Hematopoietic multipotent progenitor cell treated with erythropoietin and hydrocortisone succinate and interleukin-3 and kit ligand, for 15 days (in vitro differentiated cells): ENCODE measurements around the gene OAF.
"Not testable (repeated sequence)": the region's sequence is repeated elsewhere in the genome, so short reads cannot be mapped to it uniquely, and the experiment has no call there.

Experiments used
- DNase-seq: peaks from one replicate; pipeline ENCODE4 v3.0.0-alpha.2; 2015; ENCODE audit warnings: low spot score

OAF gene

DNA sequence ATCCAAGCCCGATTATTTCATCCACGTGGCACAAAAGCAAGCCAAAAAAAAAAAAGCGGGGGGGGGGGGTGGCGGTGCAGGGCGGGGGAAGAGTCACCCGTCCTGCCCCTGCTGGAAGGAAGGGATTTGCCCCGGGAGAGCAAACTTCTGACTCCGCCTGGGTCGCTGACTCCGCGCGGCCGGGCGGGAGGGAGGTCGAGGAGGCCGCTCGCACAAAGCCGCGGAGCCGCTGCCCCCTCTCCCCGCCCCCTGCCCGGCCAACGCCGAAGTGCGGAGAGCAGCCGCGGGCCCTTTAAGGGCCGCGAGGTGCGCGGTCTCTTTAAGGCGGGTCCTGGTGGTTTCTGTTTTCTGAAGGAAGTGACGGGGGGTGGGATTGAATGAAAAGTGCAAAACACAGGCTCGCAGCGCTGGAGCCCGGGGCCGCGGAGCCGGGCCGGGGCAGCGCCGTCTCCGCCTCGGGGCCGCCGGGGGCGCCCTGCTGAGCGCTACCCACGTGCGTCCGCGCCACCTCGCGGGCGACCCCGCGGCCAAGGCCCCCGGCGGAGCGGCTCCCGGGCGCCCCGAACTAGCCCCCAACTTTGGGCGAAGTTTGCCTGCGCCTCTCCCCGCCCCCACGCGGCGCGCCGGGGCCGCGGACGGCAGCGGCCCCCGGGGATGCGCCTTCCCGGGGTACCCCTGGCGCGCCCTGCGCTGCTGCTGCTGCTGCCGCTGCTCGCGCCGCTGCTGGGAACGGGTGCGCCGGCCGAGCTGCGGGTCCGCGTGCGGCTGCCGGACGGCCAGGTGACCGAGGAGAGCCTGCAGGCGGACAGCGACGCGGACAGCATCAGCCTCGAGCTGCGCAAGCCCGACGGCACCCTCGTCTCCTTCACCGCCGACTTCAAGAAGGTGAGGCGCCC is at the start of gene OAF:
Gene OAF (plus strand): TSS at position 407 of the 896 bp plus-strand sequence. CDS start 248 bp downstream, at position 655.
- no peak for DNase-seq

DNA sequence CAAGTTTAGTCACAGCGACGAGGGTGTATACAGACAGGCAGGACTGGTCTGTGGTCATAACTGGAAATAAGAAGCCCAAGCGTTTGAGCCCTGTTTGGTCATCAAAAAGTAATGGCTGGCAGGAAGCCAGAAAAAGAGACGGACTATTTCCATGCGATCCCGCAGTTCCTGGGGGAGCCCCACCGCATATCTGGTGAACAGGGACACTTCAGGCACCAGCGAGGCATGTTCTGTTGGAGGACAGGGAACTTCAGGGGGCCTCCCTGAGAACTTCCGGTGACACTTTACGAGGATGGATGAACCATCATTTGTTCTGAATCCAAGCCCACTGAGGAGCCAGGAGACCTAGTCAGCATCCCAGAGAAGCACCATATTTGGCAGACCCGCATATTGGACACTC is 43.2 kb upstream of the OAF start:
- no peak for DNase-seq

DNA sequence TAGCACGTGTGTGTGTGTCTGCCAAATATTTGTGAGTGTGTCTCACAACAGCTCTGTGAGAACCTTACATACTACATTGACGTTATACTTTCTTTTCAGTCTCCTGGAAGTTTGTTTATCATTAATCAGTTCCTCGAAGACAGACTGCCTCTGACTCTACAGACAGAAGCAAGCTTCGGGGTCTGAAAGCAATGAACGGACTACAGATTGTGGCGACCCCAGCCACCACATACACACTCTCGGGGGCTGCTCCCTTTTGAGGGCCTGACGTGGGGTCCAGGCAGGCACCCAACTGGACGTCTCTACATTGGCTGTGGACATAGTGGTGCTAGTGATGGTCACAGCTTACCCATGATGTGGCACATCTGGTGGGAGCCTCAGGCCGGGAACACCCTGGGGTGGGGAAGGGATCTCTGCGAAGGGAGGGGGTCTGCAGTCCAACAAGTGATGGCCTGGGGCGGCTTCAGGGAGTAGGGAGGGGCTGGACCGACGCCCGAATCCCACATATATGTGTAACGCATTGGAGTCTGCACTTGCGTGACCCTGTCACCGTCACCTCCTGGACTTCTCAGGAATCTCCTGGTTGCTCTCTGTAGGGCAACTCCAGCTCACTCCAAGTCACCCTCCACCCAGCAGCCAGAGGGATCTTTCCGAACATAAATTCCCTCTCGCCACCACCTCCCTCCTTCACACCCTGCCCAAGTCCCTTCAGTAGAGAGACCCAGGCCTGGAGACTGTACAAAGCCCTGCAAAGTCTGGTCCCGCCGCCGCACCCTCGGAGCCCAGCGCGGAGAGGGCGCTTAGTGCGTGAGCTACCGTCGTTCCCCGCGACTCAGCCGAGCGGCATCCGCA is 42.5 kb upstream of the OAF start:
- no peak for DNase-seq

DNA sequence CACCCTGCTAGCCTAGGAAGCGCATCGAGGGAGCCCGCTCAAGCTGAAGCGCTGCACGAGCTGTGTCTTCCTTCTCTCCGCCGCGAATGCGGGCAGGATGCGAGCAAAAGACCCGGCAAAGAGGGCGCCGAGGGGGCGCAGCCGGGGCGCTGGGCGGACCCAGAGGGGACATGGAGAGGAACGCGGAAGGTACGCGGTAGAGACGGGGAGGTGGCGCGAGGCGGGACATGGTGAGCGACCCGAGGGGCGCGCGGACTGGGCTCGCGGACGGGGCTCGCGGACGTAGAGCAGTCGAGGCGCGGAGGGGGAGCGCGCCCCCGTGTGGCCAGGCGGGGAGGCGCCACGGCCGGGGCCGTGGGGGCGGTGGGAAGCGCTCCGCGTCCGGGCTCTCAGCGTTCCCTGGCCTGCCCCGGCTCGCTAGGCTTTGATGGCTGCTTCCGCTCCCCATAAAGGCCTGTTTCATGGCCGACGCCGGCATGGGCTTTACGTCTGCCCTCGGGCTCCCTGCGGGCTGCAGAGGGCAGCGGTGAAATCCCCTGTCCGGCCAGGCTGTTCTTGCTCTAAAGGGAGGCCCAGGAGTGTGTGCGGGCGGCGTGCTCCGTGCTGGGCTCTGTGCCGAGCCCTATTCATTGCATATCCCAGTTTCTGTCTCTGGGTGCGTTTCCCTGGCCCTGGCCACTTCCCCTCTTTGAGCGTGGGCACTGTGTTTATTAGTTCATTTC is 41.7 kb upstream of the OAF start:
- peak; percentile 13 for DNase-seq

GRCh38 chr11:120169981-120170698 is 40.7 kb upstream of the OAF start:
- no peak for DNase-seq

DNA sequence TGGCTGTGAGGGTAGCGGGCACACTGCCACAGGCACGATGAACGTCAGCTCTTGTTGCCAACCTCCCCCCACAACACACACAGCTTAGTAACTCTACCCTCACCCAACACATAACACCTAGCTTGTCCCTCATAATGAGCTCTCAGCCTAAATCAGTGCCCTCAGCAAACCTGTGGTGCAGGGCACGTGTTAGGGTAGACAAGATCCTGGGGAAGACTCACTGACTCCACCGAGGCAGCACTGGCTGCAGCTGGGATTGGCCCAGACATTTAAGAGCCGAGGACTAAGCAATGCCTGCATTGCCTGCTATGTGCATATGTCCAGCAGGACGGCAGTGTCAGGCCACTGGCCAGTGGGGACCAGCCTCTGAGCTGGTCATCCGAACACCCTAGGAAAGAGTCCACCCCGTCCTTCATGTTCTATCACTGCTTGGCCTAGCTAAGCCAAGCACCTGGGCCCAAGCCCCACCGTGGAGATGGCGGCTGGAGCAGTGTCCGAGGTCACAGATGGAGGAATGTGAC is 40.0 kb upstream of the OAF start:
- no peak for DNase-seq

- DNase-seq, result peak; percentile 4
Observed at GRCh38 chr11:120172054-120172911, 38.5 kb upstream of the OAF start.

- no peak for DNase-seq
Observed at GRCh38 chr11:120173019-120173705, 37.7 kb upstream of the OAF start.

GRCh38 chr11:120173807-120174206 is 37.0 kb upstream of the OAF start:
- DNase-seq, result no peak

- no peak for DNase-seq
Observed at GRCh38 chr11:120174866-120175265, 36.0 kb upstream of the OAF start.

DNA sequence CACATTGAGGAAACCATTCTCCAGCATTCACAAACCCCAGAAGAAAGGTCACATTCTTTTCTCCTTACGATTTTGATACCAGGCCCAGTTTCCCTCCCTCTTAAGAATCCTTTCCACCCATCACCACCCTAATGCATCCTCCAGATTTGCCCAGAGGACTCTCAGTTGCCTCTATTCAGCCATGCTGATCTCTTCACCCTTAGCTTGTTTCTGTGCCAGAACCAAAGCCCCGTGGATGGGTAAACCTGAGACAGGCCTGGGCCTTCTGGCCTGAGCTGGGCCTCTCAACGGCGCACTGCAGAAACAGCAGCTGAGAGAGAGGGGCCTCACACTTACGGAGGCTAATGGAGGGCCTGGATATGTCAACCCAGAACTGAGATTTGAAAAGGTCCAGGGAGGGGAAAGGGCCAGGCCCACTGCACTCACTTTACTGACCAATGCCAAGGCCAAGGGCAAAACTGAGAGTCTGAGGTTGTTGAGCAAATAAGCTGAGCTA is 32.2 kb upstream of the OAF start:
- DNase-seq, result no peak

DNA sequence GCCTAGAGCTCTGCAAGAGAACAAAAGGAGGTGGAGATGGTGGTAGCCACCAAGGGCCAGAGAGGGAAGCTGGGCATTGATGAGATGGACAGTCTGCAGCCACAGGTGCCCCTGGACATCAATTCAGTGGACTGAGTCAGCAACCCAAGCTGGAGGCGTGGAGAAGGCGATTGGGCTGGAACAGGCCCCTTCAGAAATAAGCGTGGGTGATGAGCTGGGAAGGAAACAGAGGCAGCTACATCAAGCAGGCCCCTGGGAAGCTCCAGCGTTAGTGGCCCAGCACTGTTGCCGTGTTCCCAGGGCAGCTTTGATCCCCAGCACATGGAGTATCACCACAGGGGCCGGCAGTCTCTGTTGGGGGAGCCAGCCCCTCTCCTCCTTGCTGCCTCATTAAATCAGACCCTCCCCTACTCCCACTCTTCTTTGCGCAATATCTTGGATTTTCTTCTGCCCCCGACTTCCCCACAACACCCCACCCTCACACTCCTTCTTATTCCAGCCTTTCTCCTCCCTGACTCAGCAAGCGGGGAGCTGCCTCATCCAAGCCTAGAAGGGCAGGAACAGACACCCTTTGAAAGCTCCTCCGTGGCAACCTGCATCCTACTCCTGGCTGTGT is 31.7 kb upstream of the OAF start:
- DNase-seq, result no peak

- not testable (repeated sequence) for DNase-seq
Observed at GRCh38 chr11:120180063-120180462, 30.8 kb upstream of the OAF start.

- no peak for DNase-seq
Observed at GRCh38 chr11:120180551-120181232, 30.1 kb upstream of the OAF start.

DNA sequence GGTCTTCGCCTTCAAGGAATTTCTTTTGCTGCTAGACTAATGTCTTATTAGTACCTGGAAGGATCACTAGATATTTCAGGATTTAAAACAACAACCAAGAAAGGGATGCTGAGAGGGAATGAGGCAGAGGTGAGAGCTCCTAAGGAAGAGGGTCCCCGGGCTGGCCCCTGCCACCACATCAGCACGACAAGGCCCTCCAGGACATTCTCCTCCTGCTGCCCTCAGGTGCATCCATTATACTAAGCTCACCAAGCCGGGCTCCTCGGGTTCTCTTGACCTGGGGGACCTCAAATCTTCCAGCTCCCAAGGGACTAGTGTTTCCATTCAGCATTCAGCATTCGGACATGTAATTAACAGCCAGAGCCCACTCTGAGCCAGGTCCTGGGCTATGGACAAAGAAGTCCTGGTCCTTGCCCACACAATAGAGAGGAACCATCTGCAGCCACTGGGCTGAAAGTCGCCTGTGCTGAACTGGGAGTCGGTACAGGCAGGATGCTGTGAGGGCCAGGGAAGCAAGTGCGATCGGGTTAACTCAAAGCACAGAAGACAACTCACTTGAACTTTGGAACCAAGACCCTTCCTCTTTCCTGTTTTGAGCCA is 29.4 kb upstream of the OAF start:
- DNase-seq, result no peak

GRCh38 chr11:120182372-120182771 is 28.5 kb upstream of the OAF start:
- no peak for DNase-seq

GRCh38 chr11:120182790-120183491 is 27.9 kb upstream of the OAF start:
- DNase-seq, result no peak
